GM12873 (cell line): ENCODE results near the gene KCNN3.

Experiments used
- CTCF ChIP-seq: IDR thresholded peaks from 2 replicates; pipeline ENCODE4 v1.5.1; 2012; ENCODE audit warnings: low read depth, mild to moderate bottlenecking, moderate library complexity, low read length, control low read depth; ENCODE audit not compliant: insufficient read depth; ENCODE audit errors: missing control alignments

The KCNN3 gene

GRCh38 chr1:154726443-154726842 lies 143.6 kb downstream of the KCNN3 start:
- TF ChIP-seq CTCF: no peak

GRCh38 chr1:154725865-154726264 lies 144.2 kb downstream of the KCNN3 start:
- TF ChIP-seq CTCF: no peak

- no peak for TF ChIP-seq CTCF
Observed at GRCh38 chr1:154720328-154721297, 149.5 kb downstream of the KCNN3 start.

GRCh38 chr1:154719586-154720327 lies 150.3 kb downstream of the KCNN3 start:
- no peak for TF ChIP-seq CTCF

GRCh38 chr1:154718566-154718965 lies 151.5 kb downstream of the KCNN3 start:
- no peak for TF ChIP-seq CTCF

- no peak for TF ChIP-seq CTCF
Observed at GRCh38 chr1:154717528-154717924, 152.6 kb downstream of the KCNN3 start.
